HG02610 (cell line): Measurements from ENCODE around the gene PCTP.

Experiments
- ATAC-seq: cut with Tn5 transposase; IDR thresholded peaks from one replicate; pipeline ENCODE4 v1.9.1; 2021; ENCODE audit warnings: mild to moderate bottlenecking, moderate library complexity; ENCODE audit not compliant: unreplicated experiment

PCTP gene

GRCh38 chr17:55727275-55727674 lies 23.6 kb upstream of the PCTP start:
- ATAC-seq: no peak

DNA sequence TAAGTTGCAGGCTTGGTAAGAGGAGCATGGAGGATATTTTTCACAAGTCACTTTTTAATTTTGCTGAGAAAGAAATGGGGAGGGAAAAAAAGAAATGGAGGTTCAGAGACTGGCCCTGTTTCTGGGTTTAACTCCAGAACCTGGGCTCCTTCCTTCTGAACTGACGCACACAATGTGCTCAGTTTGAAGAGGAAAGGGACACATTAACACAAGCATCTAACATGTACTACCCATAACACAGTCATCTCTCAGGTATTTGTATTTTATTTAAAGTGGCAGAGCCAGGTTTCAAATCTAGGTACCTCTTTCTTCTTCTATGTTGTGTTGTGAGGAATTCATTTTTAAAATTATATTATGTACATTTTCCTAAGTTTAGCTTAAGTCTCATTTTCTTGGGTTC lies 22.9 kb upstream of the PCTP start:
- ATAC-seq: no peak

- no peak for ATAC-seq
Measured at GRCh38 chr17:55728361-55728760, 22.5 kb upstream of the PCTP start.

DNA sequence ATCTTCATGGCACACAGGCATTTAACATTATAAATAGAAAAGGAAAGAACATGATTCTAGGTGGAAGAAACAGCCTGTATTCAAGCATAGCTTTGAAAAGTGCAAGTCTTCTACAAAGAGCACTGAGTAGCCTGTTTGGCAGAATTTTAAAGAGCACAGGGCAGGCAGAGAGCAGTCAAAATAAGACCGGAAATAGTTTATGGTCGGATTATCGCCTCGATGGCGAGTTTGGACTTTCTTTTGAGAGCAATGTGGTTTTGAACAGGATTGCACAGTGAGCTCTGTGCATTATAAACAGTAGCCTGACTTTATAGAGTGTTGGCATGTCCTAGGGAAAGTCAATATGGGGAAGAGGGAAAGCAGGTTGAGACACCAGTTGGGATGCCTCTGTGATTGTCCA lies 22.0 kb upstream of the PCTP start:
- ATAC-seq: no peak

DNA sequence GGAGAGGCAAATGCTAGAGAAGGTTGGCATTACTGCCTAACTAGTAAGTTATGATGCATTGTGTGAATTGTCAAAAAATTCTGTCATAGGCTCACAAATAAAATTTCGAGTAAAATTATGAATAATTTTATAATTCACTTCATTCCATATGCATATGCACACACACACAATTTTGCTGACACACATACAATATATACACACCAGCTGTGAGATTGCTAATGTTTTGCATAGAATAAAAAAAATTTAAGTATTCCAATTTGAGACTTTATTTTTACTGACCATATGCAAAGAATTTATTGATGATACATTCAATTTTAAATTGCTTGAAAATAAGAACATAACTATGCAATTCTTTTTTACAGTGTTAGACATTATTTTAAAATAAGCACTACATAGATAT lies 21.4 kb upstream of the PCTP start:
- no peak for ATAC-seq

GRCh38 chr17:55730380-55730779 lies 20.5 kb upstream of the PCTP start:
- ATAC-seq: no peak

GRCh38 chr17:55730808-55731207 lies 20.0 kb upstream of the PCTP start:
- ATAC-seq: no peak

GRCh38 chr17:55731586-55732250 lies 19.1 kb upstream of the PCTP start:
- no peak for ATAC-seq

- ATAC-seq: peak; percentile 90
Measured at GRCh38 chr17:55734128-55734781, 16.6 kb upstream of the PCTP start.

- ATAC-seq: no peak
Measured at GRCh38 chr17:55735731-55736405, 15.0 kb upstream of the PCTP start.

DNA sequence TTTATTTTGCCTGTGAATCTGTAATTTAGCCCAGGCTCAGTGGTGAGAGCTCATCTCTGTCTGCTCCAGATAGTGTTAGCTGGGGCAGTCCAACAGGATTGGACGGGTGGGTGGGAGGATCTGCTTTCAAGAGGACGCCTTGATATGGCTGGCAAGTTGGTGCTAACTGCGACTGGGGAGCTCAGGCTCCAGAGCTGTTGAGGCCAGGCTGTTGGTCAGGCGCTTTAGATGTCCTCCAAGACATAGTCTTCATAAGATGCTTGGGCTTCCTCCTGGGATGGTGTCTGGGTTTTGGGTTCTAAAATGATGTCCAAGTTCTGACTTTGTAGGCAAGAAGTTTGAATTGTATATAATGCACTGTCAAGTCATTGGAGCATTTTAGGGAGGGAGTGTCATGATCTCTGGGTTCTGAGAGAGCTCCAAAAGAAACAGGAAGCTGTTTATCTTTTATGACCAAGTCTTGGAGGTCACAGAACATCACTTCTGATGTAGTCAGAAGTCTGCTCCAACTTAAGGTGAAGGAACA lies 12.8 kb upstream of the PCTP start:
- no peak for ATAC-seq

- ATAC-seq: no peak
Measured at GRCh38 chr17:55740511-55741355, 10.1 kb upstream of the PCTP start.

DNA sequence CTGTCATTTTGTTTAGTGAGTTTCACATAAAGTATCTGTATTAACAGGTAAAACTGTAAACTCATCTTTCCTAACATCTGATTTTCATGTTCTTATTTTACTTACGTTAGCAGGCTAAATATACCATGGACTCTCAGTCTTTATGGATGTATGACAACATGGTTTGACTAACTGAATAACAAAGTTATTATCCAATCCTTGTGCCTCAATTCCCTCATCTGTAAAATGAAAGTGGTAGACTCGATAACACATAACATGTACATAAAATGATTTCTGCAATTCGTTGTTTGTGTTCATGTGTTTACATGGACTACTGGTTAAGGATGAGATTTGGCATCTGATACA lies 9.5 kb upstream of the PCTP start:
- no peak for ATAC-seq

DNA sequence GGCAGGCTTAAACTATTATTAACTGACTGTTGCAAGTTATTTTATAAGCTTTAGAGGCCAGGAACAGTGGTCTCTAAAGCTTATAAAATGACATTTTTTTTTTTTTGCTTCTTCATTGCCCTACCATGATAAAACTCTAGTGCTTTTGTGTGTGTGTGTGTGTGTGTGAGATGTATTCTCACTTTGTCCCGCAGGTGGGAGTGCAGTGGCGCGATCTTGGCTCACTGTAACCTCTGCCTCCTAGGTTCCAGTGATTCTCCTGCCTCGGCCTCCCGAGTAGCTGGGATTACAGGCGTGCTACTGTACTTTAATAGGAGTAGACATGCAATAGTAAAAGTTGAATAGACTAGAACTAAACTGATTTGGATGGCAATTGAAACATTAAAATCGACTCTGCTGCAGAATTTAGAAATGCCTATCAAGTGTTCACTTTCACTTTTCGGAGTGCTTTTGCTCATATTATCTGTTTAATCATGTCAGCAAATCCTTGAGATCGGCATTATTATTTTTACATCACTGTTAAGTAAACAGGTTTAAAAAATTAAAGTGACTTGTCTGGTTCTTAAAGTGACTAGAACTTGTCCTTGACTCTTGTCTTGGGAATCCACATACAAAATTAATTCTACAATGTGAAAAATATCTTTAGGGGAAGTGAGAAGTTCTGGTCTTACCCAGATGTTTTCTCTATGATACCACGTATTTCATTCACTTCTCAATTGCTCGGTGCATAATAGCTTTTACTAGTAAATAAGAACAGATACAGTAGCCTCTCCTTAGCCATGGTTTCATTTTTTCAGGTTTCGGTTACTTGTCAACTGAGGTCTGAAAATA lies 8.4 kb upstream of the PCTP start:
- peak; percentile 90 for ATAC-seq

DNA sequence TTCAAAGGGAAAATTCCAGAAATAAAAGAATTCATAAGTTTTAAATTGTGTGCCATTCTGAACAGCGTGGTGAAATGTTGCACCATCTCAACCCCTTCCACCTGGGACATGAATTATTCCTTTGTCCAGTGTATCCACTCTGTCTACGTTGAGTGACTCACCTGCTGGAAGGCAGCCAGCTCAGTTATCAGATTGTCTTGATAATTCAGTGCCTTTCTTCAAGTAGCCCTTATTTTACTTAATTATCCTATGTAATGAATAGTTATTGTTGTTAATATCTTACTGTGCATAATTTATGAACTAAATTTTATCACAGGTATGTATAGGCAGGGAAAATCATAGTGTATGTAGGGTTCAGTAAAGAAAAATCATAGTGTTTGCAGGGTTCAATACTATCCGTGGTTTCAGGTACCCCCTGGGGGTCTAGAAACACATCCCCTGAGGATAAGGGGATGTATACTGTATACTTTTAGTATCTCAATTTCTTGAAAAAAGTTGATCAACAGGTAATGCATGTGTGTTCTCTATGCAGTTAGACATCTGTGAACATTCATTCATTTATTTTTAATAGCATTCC lies 7.7 kb upstream of the PCTP start:
- peak; percentile 29 for ATAC-seq

DNA sequence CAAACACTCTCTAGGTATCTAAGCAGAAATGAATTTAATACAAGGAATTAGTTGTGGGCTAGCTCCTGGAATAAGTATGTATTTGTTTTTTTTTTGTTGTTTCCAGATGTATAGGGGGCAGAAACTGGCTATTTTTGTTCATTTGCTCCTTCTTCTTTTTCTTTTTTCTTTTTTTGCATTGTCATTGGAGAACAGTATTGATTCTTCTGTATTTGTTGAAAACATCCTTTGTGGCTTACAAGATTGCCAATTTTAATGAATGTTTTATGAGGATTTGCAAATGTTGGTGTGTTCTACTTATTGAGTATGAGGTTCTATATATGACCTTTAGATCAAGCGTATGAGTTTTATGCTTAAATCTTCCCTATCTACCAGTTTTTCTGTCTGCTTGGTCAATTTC lies 5.6 kb upstream of the PCTP start:
- ATAC-seq: no peak

DNA sequence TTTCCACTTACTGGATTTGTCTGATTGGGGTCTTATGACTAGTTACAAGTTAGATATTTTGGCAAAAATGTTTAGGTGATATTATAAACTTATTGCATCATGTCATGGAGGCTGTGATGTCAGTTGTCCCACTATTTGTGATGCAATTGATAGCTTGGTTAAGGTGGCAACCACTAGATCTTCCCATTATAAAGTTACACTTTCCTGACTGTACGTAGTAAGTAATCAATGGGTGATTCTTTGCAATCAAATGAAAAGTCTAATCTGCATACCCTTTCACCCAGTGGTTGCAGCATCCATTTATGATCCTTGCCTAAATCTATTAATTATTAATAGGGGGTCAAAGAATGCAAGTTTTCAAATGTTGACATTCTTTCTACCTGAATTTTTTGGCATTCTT lies 4.4 kb upstream of the PCTP start:
- no peak for ATAC-seq

DNA sequence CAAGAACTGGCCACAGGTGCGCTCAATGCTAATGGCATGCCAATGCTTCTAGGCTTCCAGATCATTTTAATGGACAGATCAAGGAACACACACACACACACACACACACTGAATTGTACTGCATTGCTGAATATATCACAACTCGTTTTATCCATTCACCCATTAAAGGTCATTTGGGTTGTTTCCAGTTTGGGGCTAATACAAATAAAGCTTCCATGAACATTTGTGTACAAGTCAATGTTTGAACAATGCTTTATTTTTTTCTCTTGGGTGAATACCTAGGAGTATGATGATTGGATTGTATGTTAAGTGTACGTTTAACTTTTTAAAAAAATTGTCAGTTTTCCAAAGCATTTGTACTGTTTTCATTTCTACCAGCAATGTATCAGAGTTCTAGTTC lies 3.6 kb upstream of the PCTP start:
- ATAC-seq: no peak

GRCh38 chr17:55748841-55749240 lies 2.0 kb upstream of the PCTP start:
- no peak for ATAC-seq

DNA sequence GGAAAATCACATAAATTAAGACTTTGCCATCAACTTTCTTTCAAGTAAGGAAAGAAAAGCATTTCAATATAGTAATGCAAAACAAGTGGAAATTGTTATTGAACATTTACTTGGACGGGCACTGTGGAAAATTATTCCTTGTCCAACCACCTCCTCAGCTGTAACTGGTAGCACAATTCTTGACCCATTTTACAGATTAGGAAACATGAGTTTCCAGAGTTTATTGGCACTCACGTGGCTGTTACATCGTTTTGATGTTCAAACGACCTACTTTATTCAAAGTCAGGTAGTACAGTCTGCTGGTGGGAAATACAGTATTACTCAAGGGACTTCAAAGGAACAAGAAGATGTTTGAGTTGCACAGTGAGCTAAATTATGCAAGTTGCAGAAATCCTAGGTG lies 866 bp upstream of the PCTP start:
- no peak for ATAC-seq
